DMS 273 (cell line): ENCODE results near the gene SMOC1.

Experiments
- DNase-seq: peaks from one replicate; lab custom pipeline; 2025; ENCODE audit not compliant: unreplicated experiment; lab: John Stamatoyannopoulos, UW

SMOC1 gene

GRCh38 chr14:69879175-69880043 is at the start of gene SMOC1:
Gene SMOC1, plus strand, starts transcription at chr14:69879416. Its CDS starts 263 bp downstream, at chr14:69879679.
- peak; percentile 95 for DNase-seq

GRCh38 chr14:69838881-69839416 is 40.3 kb upstream of the SMOC1 start:
- no peak for DNase-seq

GRCh38 chr14:69839661-69840060 is 39.6 kb upstream of the SMOC1 start:
- no peak for DNase-seq

- DNase-seq = peak; percentile 72
Observed at GRCh38 chr14:69841656-69842055, 37.6 kb upstream of the SMOC1 start.

- no peak for DNase-seq
Observed at GRCh38 chr14:69842686-69843420, 36.4 kb upstream of the SMOC1 start.

GRCh38 chr14:69844171-69844570 is 35.0 kb upstream of the SMOC1 start:
- no peak for DNase-seq

- DNase-seq = no peak
Observed at GRCh38 chr14:69845050-69845581, 34.1 kb upstream of the SMOC1 start.

- DNase-seq = peak; percentile 11
Observed at GRCh38 chr14:69845787-69846186, 33.4 kb upstream of the SMOC1 start.

GRCh38 chr14:69848156-69848555 is 31.1 kb upstream of the SMOC1 start:
- DNase-seq = no peak

- peak; percentile 27 for DNase-seq
Observed at GRCh38 chr14:69848903-69849391, 30.3 kb upstream of the SMOC1 start.

- DNase-seq = no peak
Observed at GRCh38 chr14:69850086-69850735, 29.0 kb upstream of the SMOC1 start.

GRCh38 chr14:69850736-69851112 is 28.5 kb upstream of the SMOC1 start:
- no peak for DNase-seq

- no peak for DNase-seq
Observed at GRCh38 chr14:69852531-69853321, 26.5 kb upstream of the SMOC1 start.

- DNase-seq = no peak
Observed at GRCh38 chr14:69853774-69854173, 25.4 kb upstream of the SMOC1 start.

GRCh38 chr14:69854598-69854997 is 24.6 kb upstream of the SMOC1 start:
- no peak for DNase-seq

GRCh38 chr14:69855180-69855832 is 23.9 kb upstream of the SMOC1 start:
- no peak for DNase-seq

GRCh38 chr14:69858801-69859200 is 20.4 kb upstream of the SMOC1 start:
- no peak for DNase-seq

GRCh38 chr14:69859591-69859990 is 19.6 kb upstream of the SMOC1 start:
- DNase-seq = no peak

GRCh38 chr14:69860221-69860620 is 19.0 kb upstream of the SMOC1 start:
- no peak for DNase-seq
